ENCODE measurements around the gene RPL4. TPM values are rescaled to one million over a fixed set of nuclear protein-coding genes. Genes with fewer than 3 reads are reported as not detected.

RPL4 gene
- total and polyA plus RNA-seq, 11 donors: 1,009 to 4,065 (median 1,364) TPM

DNA sequence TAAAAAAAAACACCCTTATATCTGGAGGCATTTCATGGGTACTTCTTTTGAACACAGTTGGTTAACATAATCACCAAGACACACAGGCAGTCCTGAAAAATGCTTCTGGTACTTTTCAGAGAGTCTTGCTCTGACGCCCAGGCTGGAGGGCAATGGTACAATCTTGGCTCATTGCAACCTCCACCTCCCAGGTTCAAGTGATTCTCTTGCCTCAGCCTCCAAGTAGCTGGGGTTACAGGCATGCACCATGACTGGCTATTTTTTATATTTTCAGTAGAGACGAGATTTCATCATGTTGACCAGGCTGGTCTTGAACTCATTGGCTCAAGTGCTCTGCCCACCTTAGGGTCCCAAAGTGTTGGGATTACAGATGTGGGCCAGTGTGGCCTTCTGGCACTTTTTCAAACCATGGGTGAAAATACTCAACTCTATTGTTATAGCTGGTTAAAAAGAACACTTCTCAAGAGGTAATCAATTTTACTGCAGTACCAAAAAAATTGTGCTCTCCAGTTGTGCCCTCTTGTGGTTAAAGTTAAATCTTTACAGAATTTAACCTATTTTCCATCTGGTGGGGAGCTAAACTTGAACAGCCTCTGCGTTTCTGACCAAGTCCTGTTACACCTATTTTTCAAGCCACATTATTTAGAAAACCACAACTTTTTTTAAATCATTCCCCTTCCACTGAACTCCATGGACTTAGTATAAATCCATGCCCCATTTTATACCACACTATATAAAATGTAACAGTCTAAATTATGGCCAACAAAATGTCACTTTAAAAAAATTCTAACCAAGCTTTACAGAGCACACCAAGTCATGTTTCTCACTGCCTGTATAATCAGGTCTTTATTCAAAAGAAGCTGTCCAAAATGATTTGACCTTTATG, 5.9 kb downstream of the RPL4 start:
- intact Hi-C loops (cut with DNase I): loop anchor here in 5 of 10 donors (1.0 to 10.0 kb wide), 7 partner anchors 111 to 206 kb away; partner anchors contain the start of genes MAP2K1 (in 4 of the 5), TIPIN (in 2 of the 5) and DIS3L (in 1 of the 5)

GRCh38 chr15:66497502-66498455, 6.9 kb downstream of the RPL4 start, which contains the start of gene SNAPC5:
Gene SNAPC5, minus strand, starts transcription at chr15:66497762. Its CDS starts 31 bp downstream, at chr15:66497731.
- Histone ChIP-seq H3K27me3 (no peaks in the 10 kb centered on the region), H3K27ac (peak within 1 kb of the TSS; percentile 55 to 92 (median 85)), H3K9me3 (no peaks in the 10 kb centered on the region), H3K4me1 (peaks cover 4 to 53% (median 23%) of the 10 kb centered on the region in 12 donors), H3K36me3 (peaks cover 0 to 84% (median 79%) of the 10 kb centered on the region in 9 donors), H3K4me3 (peak within 1 kb of the TSS; percentile 58 to 97 (median 88))
- DNase-seq (peak; percentile 96 to 98 (median 98)), ATAC-seq (peak; percentile 95 to 99 (median 96))
- TF ChIP-seq, protein P1, sequence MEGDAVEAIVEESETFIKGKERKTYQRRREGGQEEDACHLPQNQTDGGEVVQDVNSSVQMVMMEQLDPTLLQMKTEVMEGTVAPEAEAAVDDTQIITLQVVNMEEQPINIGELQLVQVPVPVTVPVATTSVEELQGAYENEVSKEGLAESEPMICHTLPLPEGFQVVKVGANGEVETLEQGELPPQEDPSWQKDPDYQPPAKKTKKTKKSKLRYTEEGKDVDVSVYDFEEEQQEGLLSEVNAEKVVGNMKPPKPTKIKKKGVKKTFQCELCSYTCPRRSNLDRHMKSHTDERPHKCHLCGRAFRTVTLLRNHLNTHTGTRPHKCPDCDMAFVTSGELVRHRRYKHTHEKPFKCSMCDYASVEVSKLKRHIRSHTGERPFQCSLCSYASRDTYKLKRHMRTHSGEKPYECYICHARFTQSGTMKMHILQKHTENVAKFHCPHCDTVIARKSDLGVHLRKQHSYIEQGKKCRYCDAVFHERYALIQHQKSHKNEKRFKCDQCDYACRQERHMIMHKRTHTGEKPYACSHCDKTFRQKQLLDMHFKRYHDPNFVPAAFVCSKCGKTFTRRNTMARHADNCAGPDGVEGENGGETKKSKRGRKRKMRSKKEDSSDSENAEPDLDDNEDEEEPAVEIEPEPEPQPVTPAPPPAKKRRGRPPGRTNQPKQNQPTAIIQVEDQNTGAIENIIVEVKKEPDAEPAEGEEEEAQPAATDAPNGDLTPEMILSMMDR (IDR thresholded peaks at IDR 0.05): peak; percentile 96 to 100 (median 99)
- TF ChIP-seq POLR2A (IDR thresholded peaks at IDR 0.05): peak in 1 of 2 donors; percentile 66
- intact Hi-C loops (cut with DNase I): loop anchor here (1.0 to 10.0 kb wide), 8 partner anchors 110 to 205 kb away; partner anchors contain the start of genes MAP2K1 (in 9 of the 10), TIPIN (in 3 of the 10) and DIS3L (in 1 of the 10)
- WGBS, 4 donors: 6 to 9% (median 7%) methylated on average over 35 to 43 of the region's 43 CpGs

More for the DNA sequence above, 5.9 kb downstream of the RPL4 start:
- Histone ChIP-seq H3K4me1 (peaks cover 11 to 59% (median 33%) of the 10 kb centered on the region in 12 donors), H3K4me3 (peak overlapping the region in 1 of 12 donors; percentile 93), H3K27ac (peak overlapping the region in 4 of 12 donors; percentile 85 to 92 (median 89)), H3K36me3 (peaks cover 0 to 79% (median 76%) of the 10 kb centered on the region in 9 donors), H3K9me3 (no peaks in the 10 kb centered on the region), H3K27me3 (no peaks in the 10 kb centered on the region)
- ATAC-seq: no peak
- no peak for TF ChIP-seq POLR2A (IDR thresholded peaks at IDR 0.05)
- TF ChIP-seq, protein P1 (IDR thresholded peaks at IDR 0.05): peak in 9 of 12 donors; percentile 25 to 57 (median 32)
- 52 to 59% (median 54%) methylated on average over 3 of the region's 3 CpGs for WGBS, 4 donors
- no peak for DNase-seq

DNA sequence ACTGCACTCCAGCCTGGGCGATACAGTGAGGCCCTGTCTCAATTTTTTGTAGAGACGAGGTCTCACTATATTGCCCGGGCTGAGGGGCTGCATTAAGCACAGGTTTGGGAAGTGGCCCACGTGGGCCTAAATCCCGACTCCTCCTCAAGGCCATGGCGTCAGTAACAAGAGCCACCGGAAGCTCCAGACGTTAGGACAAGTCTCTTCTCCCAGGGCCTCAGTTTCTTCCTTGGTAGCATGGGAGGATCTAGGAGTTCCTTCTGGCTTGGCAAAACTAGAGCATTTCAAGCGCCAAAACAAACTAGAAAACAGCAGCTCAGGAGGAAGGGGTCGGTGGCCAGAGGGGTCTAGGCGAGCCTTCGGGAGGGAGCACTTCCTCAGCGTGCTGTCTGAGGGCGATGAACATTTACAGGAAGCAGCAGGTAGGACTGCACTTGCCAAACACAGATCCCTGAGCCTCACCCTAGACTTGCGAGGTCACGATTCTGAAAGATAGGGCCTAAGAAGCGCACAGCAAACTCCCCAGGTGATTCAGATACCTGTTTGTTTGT, 7.6 kb downstream of the RPL4 start:
- Histone ChIP-seq H3K27ac (peak overlapping the region; percentile 55 to 92 (median 85)), H3K27me3 (no peaks in the 10 kb centered on the region), H3K4me3 (peak overlapping the region; percentile 58 to 97 (median 88)), H3K36me3 (peaks cover 0 to 84% (median 79%) of the 10 kb centered on the region in 9 donors), H3K4me1 (peaks cover 4 to 46% (median 17%) of the 10 kb centered on the region in 12 donors), H3K9me3 (no peaks in the 10 kb centered on the region)
- TF ChIP-seq POLR2A (IDR thresholded peaks at IDR 0.05): no peak
- TF ChIP-seq, protein P1 (IDR thresholded peaks at IDR 0.05): no peak
- WGBS, 4 donors: 15 to 19% (median 16%) methylated on average over 16 to 17 of the region's 17 CpGs
- intact Hi-C loops (cut with DNase I): loop anchor here in 8 of 10 donors (1.0 to 10.0 kb wide), 7 partner anchors 110 to 205 kb away; partner anchors contain the start of genes MAP2K1 (in 6 of the 8), TIPIN (in 2 of the 8) and DIS3L (in 1 of the 8)
- peak; percentile 4 to 29 (median 27) for ATAC-seq
- DNase-seq: no peak
